ENCODE results near the gene TRIM2.
A peak's percentile ranks its signal among the peaks of the same experiment; 100 is the strongest.

Gene TRIM2

GRCh38 chr4:153221783-153222706 lies 17.8 kb downstream of the TRIM2 start:
- peak; percentile 28 to 74 (median 64) for DNase-seq
- no peak overlapping the region for H3K27ac ChIP-seq (ENCODE audit: insufficient read depth in 1 of 2, low read depth in 1 of 2, low read length in 2 of 2, poor library complexity in 1 of 2, severe bottlenecking in 2 of 2)
- WGBS (ENCODE audit: insufficient coverage), result 18% methylated on average over 29 of the region's 30 CpGs
- H3K27me3 ChIP-seq (replicated peaks in 2 of 5; ENCODE audit: control insufficient read depth in 4 of 5, insufficient read depth in 5 of 5, low read length in 4 of 5), result peaks cover 0 to 9% (median 0%) of the 10 kb centered on the region in 5 experiments
- ChIA-PET CTCF (interaction anchor here (1.2 to 1.7 kb wide), 3 partner anchors 16 to 77 kb away, joined by 3 to 4 read pairs (median 3); no protein-coding TSS in a partner anchor), POLR2A (interaction anchor here (0.6 kb wide), 1 partner anchor 553 kb away, joined by 3 read pairs; no protein-coding TSS in a partner anchor)
- peak overlapping the region; percentile 46 to 85 (median 66) for H3K4me3 ChIP-seq (ENCODE audit: control insufficient read depth in 1 of 7, extremely low read depth in 1 of 7, insufficient read depth in 4 of 7, low read depth in 2 of 7, low read length in 6 of 7)
- peaks cover 1 to 20% (median 16%) of the 10 kb centered on the region in 4 experiments for H3K4me1 ChIP-seq (ENCODE audit: control extremely low read depth in 1 of 4, control insufficient read depth in 4 of 4, insufficient read depth in 4 of 4, low read length in 3 of 4)
- peaks cover 0 to 7% (median 0%) of the 10 kb centered on the region in 5 experiments for H3K9me3 ChIP-seq (ENCODE audit: control extremely low read depth in 1 of 5, control insufficient read depth in 4 of 5, insufficient read depth in 2 of 5, low read depth in 1 of 5, low read length in 4 of 5)
- no peaks in the 10 kb centered on the region for H3K36me3 ChIP-seq (ENCODE audit: control insufficient read depth in 4 of 4, insufficient read depth in 4 of 4, low read length in 3 of 4)

GRCh38 chr4:153222707-153223426 lies 18.6 kb downstream of the TRIM2 start:
- Histone ChIP-seq H3K36me3 (ENCODE audit: control insufficient read depth in 4 of 4, insufficient read depth in 4 of 4, low read length in 3 of 4) (no peaks in the 10 kb centered on the region), H3K4me1 (ENCODE audit: control extremely low read depth in 1 of 4, control insufficient read depth in 4 of 4, insufficient read depth in 4 of 4, low read length in 3 of 4) (peaks cover 1 to 20% (median 16%) of the 10 kb centered on the region in 4 experiments), H3K27me3 (replicated peaks in 2 of 5; ENCODE audit: control insufficient read depth in 4 of 5, insufficient read depth in 5 of 5, low read length in 4 of 5) (peaks cover 0 to 9% (median 0%) of the 10 kb centered on the region in 5 experiments), H3K27ac (ENCODE audit: insufficient read depth in 1 of 2, low read depth in 1 of 2, low read length in 2 of 2, poor library complexity in 1 of 2, severe bottlenecking in 2 of 2) (no peak overlapping the region), H3K9me3 (ENCODE audit: control extremely low read depth in 1 of 5, control insufficient read depth in 4 of 5, insufficient read depth in 2 of 5, low read depth in 1 of 5, low read length in 4 of 5) (peaks cover 0 to 7% (median 0%) of the 10 kb centered on the region in 5 experiments), H3K4me3 (ENCODE audit: control insufficient read depth in 1 of 7, extremely low read depth in 1 of 7, insufficient read depth in 4 of 7, low read depth in 2 of 7, low read length in 6 of 7) (peak overlapping the region; percentile 46 to 85 (median 66))
- POLR2A ChIA-PET, result interaction anchor here (0.6 to 1.4 kb wide), 2 partner anchors 9 to 554 kb away, joined by 3 to 4 read pairs; no protein-coding TSS in a partner anchor
- CTCF ChIA-PET, result interaction anchor here (0.7 to 2.3 kb wide), 5 partner anchors 8 to 78 kb away, joined by 3 to 8 read pairs (median 3); no protein-coding TSS in a partner anchor
- peak; percentile 20 to 62 (median 52) for DNase-seq
- 0% methylated on average over 50 of the region's 61 CpGs for WGBS (ENCODE audit: insufficient coverage)

- no peaks in the 10 kb centered on the region for H3K36me3 ChIP-seq (ENCODE audit: control insufficient read depth in 4 of 4, insufficient read depth in 4 of 4, low read length in 3 of 4)
- H3K4me3 ChIP-seq (ENCODE audit: control insufficient read depth in 1 of 7, extremely low read depth in 1 of 7, insufficient read depth in 4 of 7, low read depth in 2 of 7, low read length in 6 of 7), result peak overlapping the region in 6 of 7 experiments; percentile 64 to 85 (median 71)
- DNase-seq, result no peak
- peaks cover 0 to 9% (median 0%) of the 10 kb centered on the region in 5 experiments for H3K27me3 ChIP-seq (replicated peaks in 2 of 5; ENCODE audit: control insufficient read depth in 4 of 5, insufficient read depth in 5 of 5, low read length in 4 of 5)
- CTCF ChIA-PET, result interaction anchor here (0.7 to 2.3 kb wide), 3 partner anchors 9 to 67 kb away, joined by 3 to 8 read pairs (median 3); no protein-coding TSS in a partner anchor
- H3K9me3 ChIP-seq (ENCODE audit: control extremely low read depth in 1 of 5, control insufficient read depth in 4 of 5, insufficient read depth in 2 of 5, low read depth in 1 of 5, low read length in 4 of 5), result peaks cover 0 to 7% (median 0%) of the 10 kb centered on the region in 5 experiments
- POLR2A ChIA-PET, result interaction anchor here (1.4 kb wide), 1 partner anchor 9 kb away, joined by 4 read pairs; no protein-coding TSS in a partner anchor
- WGBS (ENCODE audit: insufficient coverage), result 18% methylated on average over 5 of the region's 9 CpGs
- H3K4me1 ChIP-seq (ENCODE audit: control extremely low read depth in 1 of 4, control insufficient read depth in 4 of 4, insufficient read depth in 4 of 4, low read length in 3 of 4), result peaks cover 1 to 20% (median 16%) of the 10 kb centered on the region in 4 experiments
- H3K27ac ChIP-seq (ENCODE audit: insufficient read depth in 1 of 2, low read depth in 1 of 2, low read length in 2 of 2, poor library complexity in 1 of 2, severe bottlenecking in 2 of 2), result no peak overlapping the region
Measured at GRCh38 chr4:153223427-153223801, 19.2 kb downstream of the TRIM2 start.

GRCh38 chr4:153223930-153224329 lies 19.7 kb downstream of the TRIM2 start:
- Histone ChIP-seq H3K27ac (ENCODE audit: insufficient read depth in 1 of 2, low read depth in 1 of 2, low read length in 2 of 2, poor library complexity in 1 of 2, severe bottlenecking in 2 of 2) (no peak overlapping the region), H3K4me1 (ENCODE audit: control extremely low read depth in 1 of 4, control insufficient read depth in 4 of 4, insufficient read depth in 4 of 4, low read length in 3 of 4) (peaks cover 1 to 25% (median 18%) of the 10 kb centered on the region in 4 experiments), H3K36me3 (ENCODE audit: control insufficient read depth in 4 of 4, insufficient read depth in 4 of 4, low read length in 3 of 4) (no peaks in the 10 kb centered on the region), H3K9me3 (ENCODE audit: control extremely low read depth in 1 of 5, control insufficient read depth in 4 of 5, insufficient read depth in 2 of 5, low read depth in 1 of 5, low read length in 4 of 5) (peaks cover 0 to 7% (median 0%) of the 10 kb centered on the region in 5 experiments), H3K4me3 (ENCODE audit: control insufficient read depth in 1 of 7, extremely low read depth in 1 of 7, insufficient read depth in 4 of 7, low read depth in 2 of 7, low read length in 6 of 7) (no peak overlapping the region), H3K27me3 (replicated peaks in 2 of 5; ENCODE audit: control insufficient read depth in 4 of 5, insufficient read depth in 5 of 5, low read length in 4 of 5) (peaks cover 0 to 9% (median 0%) of the 10 kb centered on the region in 5 experiments)
- CTCF ChIA-PET, result interaction anchor here (0.7 to 2.3 kb wide), 2 partner anchors 9 to 63 kb away, joined by 3 to 8 read pairs; no protein-coding TSS in a partner anchor
- no CpG with 5 or more reads among the region's 1 CpG for WGBS (ENCODE audit: insufficient coverage)
- peak in 2 of 3 donors; percentile 10 to 33 for DNase-seq
- POLR2A ChIA-PET, result interaction anchor here (1.4 kb wide), 1 partner anchor 10 kb away, joined by 4 read pairs; no protein-coding TSS in a partner anchor

GRCh38 chr4:153224474-153224873 lies 20.2 kb downstream of the TRIM2 start:
- no peak overlapping the region for H3K4me3 ChIP-seq (ENCODE audit: control insufficient read depth in 1 of 7, extremely low read depth in 1 of 7, insufficient read depth in 4 of 7, low read depth in 2 of 7, low read length in 6 of 7)
- peaks cover 0 to 9% (median 0%) of the 10 kb centered on the region in 5 experiments for H3K27me3 ChIP-seq (replicated peaks in 2 of 5; ENCODE audit: control insufficient read depth in 4 of 5, insufficient read depth in 5 of 5, low read length in 4 of 5)
- WGBS (ENCODE audit: insufficient coverage), result no CpG with 5 or more reads among the region's 1 CpG
- H3K9me3 ChIP-seq (ENCODE audit: control extremely low read depth in 1 of 5, control insufficient read depth in 4 of 5, insufficient read depth in 2 of 5, low read depth in 1 of 5, low read length in 4 of 5), result peaks cover 0 to 7% (median 0%) of the 10 kb centered on the region in 5 experiments
- no peak overlapping the region for H3K27ac ChIP-seq (ENCODE audit: insufficient read depth in 1 of 2, low read depth in 1 of 2, low read length in 2 of 2, poor library complexity in 1 of 2, severe bottlenecking in 2 of 2)
- H3K36me3 ChIP-seq (ENCODE audit: control insufficient read depth in 4 of 4, insufficient read depth in 4 of 4, low read length in 3 of 4), result no peaks in the 10 kb centered on the region
- POLR2A ChIA-PET, result no interaction called here
- CTCF ChIA-PET, result interaction anchor here (2.3 kb wide), 1 partner anchor 10 kb away, joined by 8 read pairs; no protein-coding TSS in a partner anchor
- no peak for DNase-seq
- H3K4me1 ChIP-seq (ENCODE audit: control extremely low read depth in 1 of 4, control insufficient read depth in 4 of 4, insufficient read depth in 4 of 4, low read length in 3 of 4), result peaks cover 1 to 25% (median 18%) of the 10 kb centered on the region in 4 experiments

GRCh38 chr4:153227469-153228075 lies 23.3 kb downstream of the TRIM2 start:
- H3K36me3 ChIP-seq (ENCODE audit: control insufficient read depth in 4 of 4, insufficient read depth in 4 of 4, low read length in 3 of 4), result no peaks in the 10 kb centered on the region
- H3K27me3 ChIP-seq (replicated peaks in 2 of 5; ENCODE audit: control insufficient read depth in 4 of 5, insufficient read depth in 5 of 5, low read length in 4 of 5), result peaks cover 0 to 7% (median 0%) of the 10 kb centered on the region in 5 experiments
- POLR2A ChIA-PET, result interaction anchor here (0.6 kb wide), 1 partner anchor 21 kb away, joined by 3 read pairs; no protein-coding TSS in a partner anchor
- peaks cover 0 to 7% (median 0%) of the 10 kb centered on the region in 5 experiments for H3K9me3 ChIP-seq (ENCODE audit: control extremely low read depth in 1 of 5, control insufficient read depth in 4 of 5, insufficient read depth in 2 of 5, low read depth in 1 of 5, low read length in 4 of 5)
- H3K27ac ChIP-seq (ENCODE audit: insufficient read depth in 1 of 2, low read depth in 1 of 2, low read length in 2 of 2, poor library complexity in 1 of 2, severe bottlenecking in 2 of 2), result no peak overlapping the region
- no peak overlapping the region for H3K4me3 ChIP-seq (ENCODE audit: control insufficient read depth in 1 of 7, extremely low read depth in 1 of 7, insufficient read depth in 4 of 7, low read depth in 2 of 7, low read length in 6 of 7)
- CTCF ChIA-PET, result interaction anchor here (0.8 to 0.9 kb wide), 2 partner anchors 21 to 93 kb away, joined by 3 read pairs; no protein-coding TSS in a partner anchor
- DNase-seq, result no peak
- WGBS (ENCODE audit: insufficient coverage), result 100% methylated on average over 7 of the region's 7 CpGs
- H3K4me1 ChIP-seq (ENCODE audit: control extremely low read depth in 1 of 4, control insufficient read depth in 4 of 4, insufficient read depth in 4 of 4, low read length in 3 of 4), result peaks cover 1 to 17% (median 11%) of the 10 kb centered on the region in 4 experiments

Data from common myeloid progenitor, CD34-positive (primary cell).